Activated T-cell treated with anti-CD3 and anti-CD28 coated beads, Interleukin-2, amount 50 U/mL, for 4 hours (primary cell): ENCODE measurements around the gene GTPBP4. TPM values are rescaled to one million over a fixed set of nuclear protein-coding genes. Genes with fewer than 3 reads are reported as not detected.
A peak's percentile ranks its signal among the peaks of the same experiment; 100 is the strongest.

Experiments used
- ATAC-seq, 2 donors: fragments of 200-7000 bp; cut with Tn5 transposase; one replicate each; pipeline ENCODE4 v1.10.0; 2021
- DNase-seq: peaks from one replicate; pipeline ENCODE4 v3.0.0-alpha.2; 2020
- H3K27me3 Mint-ChIP-seq: one replicate; pipeline ENCODE4 v1.8.0; 2021; ENCODE audit warnings: low read depth, mixed read lengths
- H3K36me3 Mint-ChIP-seq: one replicate; pipeline ENCODE4 v1.8.0; 2022; ENCODE audit warnings: mixed read lengths; ENCODE audit not compliant: insufficient read depth
- H3K4me1 Mint-ChIP-seq: one replicate; pipeline ENCODE4 v1.8.0; 2021; ENCODE audit warnings: low read depth, mixed read lengths
- H3K4me3 Mint-ChIP-seq: one replicate; pipeline ENCODE4 v1.8.0; 2021; ENCODE audit warnings: mild to moderate bottlenecking, moderate library complexity, mixed read lengths
- H3K9me3 Mint-ChIP-seq: one replicate; pipeline ENCODE4 v1.8.0; 2021; ENCODE audit warnings: mixed read lengths
- total RNA-seq, 3 donors: library from RNA; stranded (reverse); gene quantifications; one replicate each; pipeline ENCODE4 v1.2.1, GENCODE V29; 2021

The GTPBP4 gene
- total RNA-seq = 100 to 1,000 TPM; 223 to 244 (median 226) TPM

DNA sequence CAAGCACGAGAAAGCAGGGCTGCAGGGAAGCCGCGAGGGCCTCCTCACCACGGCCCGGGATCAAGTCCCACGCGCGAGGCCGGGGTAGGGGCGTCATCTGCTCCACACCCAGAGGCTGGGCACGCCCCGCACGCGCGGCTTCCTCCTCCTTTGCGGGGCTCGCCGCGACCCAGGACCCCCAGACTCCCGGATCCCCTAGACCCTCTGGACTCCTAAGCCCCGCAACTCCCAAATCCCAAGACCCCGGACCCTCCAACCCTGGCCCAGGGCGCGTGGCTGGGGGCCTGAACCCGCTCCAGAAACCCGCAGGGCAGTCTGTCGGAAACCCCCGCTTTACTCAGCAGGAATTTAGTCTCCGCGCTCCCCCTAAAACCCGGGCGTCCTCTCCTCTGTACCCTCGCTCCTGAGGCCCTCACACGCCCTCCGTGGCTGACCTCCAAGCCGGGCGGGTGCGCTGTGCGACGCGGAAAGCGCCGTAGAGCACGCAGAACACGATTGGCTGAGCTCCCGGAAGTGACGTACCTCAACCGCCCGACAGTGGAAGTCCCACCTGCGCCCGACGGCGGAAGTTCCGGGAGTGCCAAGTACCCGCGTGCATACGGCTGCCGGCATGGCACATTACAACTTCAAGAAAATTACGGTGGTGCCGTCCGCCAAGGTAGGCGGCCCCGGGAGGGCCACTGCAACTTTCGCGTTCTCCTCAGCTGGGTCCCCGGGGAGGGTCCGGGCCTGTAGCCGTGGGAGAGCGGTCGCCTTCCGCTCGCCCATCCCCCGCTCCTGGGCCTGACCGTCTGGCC is at the start of gene GTPBP4:
Gene GTPBP4, plus strand, starts transcription at position 565 of the 797 bp plus-strand sequence. Its CDS starts 46 bp downstream, at position 611.
- Mint-ChIP-seq H3K4me3 (peak within 1 kb of the TSS; percentile 97), H3K36me3 (peaks cover 21% of the 10 kb centered on the region), H3K4me1 (peaks cover 41% of the 10 kb centered on the region), H3K27me3 (no peaks in the 10 kb centered on the region), H3K9me3 (no peaks in the 10 kb centered on the region)
- peak; percentile 96 to 97 for ATAC-seq
- peak; percentile 96 for DNase-seq

DNA sequence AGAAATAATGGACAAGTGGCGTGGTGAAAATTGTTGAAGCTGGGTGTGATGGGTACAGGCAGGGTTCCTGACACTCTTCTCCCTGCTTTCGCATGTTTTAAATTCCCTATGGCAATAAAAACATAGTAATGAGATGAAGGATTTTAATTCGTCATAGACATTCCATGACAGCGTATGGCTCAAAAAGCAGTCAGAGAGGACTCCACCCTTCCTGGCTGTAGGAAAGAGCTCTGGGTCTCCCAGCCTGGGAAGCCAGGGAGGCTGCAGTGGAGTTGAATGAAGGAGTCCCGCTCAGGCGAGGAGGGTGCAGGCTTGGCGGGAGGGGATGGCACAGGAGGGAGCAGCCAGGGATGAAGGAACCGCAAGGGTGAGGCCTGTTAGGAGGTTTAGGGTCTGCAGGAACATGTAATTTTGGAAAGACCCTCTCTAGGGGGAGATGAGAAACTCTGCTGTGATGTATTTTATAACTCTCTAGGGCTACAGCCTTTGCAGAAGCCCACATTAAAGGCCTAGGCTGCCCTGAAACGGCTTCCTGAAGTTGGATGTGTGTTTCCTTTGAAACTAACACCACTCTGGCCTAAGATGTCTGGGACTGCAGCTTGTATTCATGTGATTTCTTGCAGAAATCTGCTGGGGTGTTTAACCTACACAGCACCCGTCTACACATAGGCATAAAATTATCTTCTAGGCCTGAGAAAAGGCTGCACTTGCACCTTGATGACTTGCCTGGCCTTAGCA is 49.1 kb upstream of the GTPBP4 start:
- Mint-ChIP-seq H3K4me3 (no peak overlapping the region), H3K36me3 (no peaks in the 10 kb centered on the region), H3K4me1 (peaks cover 19% of the 10 kb centered on the region), H3K9me3 (no peaks in the 10 kb centered on the region), H3K27me3 (no peaks in the 10 kb centered on the region)
- ATAC-seq (peak in 1 of 2 donors; percentile 34), DNase-seq (no peak)

DNA sequence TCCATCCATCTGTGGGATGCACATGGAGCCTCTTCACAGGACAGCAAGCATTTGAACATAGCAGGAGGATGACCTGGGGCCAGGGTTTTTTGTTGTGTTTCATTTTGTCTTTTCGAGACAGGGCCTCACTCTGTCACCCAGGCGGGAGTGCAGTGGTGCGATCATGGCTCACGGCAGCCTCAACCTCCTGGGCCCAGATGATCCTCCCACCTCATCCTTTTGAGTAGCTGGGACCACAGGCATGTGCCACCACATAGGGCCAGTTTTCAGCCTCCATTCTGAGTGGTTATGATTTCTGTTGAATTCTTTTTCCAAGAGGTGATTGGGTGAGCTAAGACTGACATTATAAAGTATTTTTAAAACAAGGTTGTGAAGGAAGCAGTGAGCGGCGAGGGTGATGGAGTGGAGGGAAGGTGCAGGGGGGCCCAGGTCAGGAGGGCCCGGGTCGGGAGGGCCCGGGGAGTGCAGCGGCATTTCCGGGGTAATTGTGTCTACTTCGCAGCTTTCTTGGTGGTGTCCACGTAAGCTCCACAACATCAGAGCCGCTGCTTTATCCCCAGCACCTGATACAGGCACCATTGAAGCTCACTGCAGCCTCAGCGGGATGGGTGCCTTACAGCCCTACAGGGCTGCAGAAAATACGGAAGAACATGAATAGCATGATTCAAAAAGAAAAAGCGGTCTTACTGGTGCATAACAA is 44.8 kb upstream of the GTPBP4 start:
- Mint-ChIP-seq H3K9me3 (no peaks in the 10 kb centered on the region), H3K4me1 (peaks cover 22% of the 10 kb centered on the region), H3K36me3 (no peaks in the 10 kb centered on the region), H3K27me3 (no peaks in the 10 kb centered on the region), H3K4me3 (no peak overlapping the region)
- ATAC-seq = no peak
- no peak for DNase-seq

GRCh38 chr10:944034-944831 is 44.0 kb upstream of the GTPBP4 start:
- no peak overlapping the region for H3K4me3 Mint-ChIP-seq
- no peaks in the 10 kb centered on the region for H3K9me3 Mint-ChIP-seq
- peak; percentile 47 for DNase-seq
- no peaks in the 10 kb centered on the region for H3K27me3 Mint-ChIP-seq
- no peaks in the 10 kb centered on the region for H3K36me3 Mint-ChIP-seq
- ATAC-seq = peak; percentile 28 to 46
- peaks cover 15% of the 10 kb centered on the region for H3K4me1 Mint-ChIP-seq

GRCh38 chr10:945778-946177 is 42.5 kb upstream of the GTPBP4 start:
- Mint-ChIP-seq H3K4me1 (peaks cover 11% of the 10 kb centered on the region), H3K36me3 (no peaks in the 10 kb centered on the region), H3K27me3 (peaks cover 1% of the 10 kb centered on the region), H3K9me3 (no peaks in the 10 kb centered on the region), H3K4me3 (no peak overlapping the region)
- DNase-seq (no peak), ATAC-seq (no peak)

DNA sequence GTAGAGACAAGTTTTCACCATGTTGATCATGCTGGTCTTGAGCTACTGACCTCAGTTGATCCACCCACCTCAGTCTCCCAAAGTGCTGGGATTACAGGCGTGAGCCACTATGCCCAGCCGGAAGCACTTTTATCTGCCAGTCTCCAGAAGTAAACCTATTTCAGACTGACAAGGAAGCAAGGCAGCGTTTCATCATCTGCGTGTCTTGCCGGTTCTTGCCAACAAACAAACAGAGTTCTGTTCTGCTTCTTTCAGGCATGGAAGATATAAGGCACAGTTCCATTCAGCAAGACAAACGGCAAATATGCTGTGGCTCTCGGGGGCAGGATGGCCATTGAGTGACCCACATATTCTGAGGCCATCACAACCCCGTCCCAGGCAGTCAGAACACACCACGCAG is 41.2 kb upstream of the GTPBP4 start:
- ATAC-seq (no peak), DNase-seq (no peak)
- Mint-ChIP-seq H3K27me3 (peaks cover 4% of the 10 kb centered on the region), H3K4me3 (no peak overlapping the region), H3K36me3 (no peaks in the 10 kb centered on the region), H3K4me1 (peaks cover 9% of the 10 kb centered on the region), H3K9me3 (no peaks in the 10 kb centered on the region)

DNA sequence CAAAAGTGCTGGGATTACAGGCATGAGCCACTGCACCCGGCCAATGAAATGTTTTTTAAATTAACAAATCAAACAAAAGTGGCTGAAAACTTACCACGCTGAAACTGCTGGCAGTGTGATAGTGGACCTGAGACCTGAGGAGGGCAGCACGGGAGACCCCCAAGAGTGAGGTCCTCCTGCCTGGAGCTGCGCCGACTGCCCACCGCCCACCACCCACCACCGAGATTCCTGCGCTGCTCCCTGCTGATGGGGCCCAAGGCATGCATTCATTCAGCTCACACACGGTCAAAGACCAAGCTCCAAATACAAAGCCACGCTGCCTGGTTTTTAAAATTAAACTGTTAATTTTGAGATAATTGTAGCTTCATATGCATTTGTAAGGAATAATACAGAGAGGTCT is 40.4 kb upstream of the GTPBP4 start:
- no peak for DNase-seq
- Mint-ChIP-seq H3K4me3 (no peak overlapping the region), H3K27me3 (peaks cover 4% of the 10 kb centered on the region), H3K4me1 (peaks cover 4% of the 10 kb centered on the region), H3K36me3 (no peaks in the 10 kb centered on the region), H3K9me3 (no peaks in the 10 kb centered on the region)
- ATAC-seq = no peak

- H3K9me3 Mint-ChIP-seq = no peaks in the 10 kb centered on the region
- no peak overlapping the region for H3K4me3 Mint-ChIP-seq
- peaks cover 4% of the 10 kb centered on the region for H3K27me3 Mint-ChIP-seq
- peaks cover 4% of the 10 kb centered on the region for H3K4me1 Mint-ChIP-seq
- H3K36me3 Mint-ChIP-seq = no peaks in the 10 kb centered on the region
- DNase-seq = no peak
- no peak for ATAC-seq
These were observed 39.9 kb upstream of the GTPBP4 start for GRCh38 chr10:948347-948746.

- H3K27me3 Mint-ChIP-seq = peaks cover 9% of the 10 kb centered on the region
- DNase-seq = no peak
- no peak for ATAC-seq
- H3K36me3 Mint-ChIP-seq = no peaks in the 10 kb centered on the region
- H3K9me3 Mint-ChIP-seq = no peaks in the 10 kb centered on the region
- H3K4me3 Mint-ChIP-seq = no peak overlapping the region
- peaks cover 3% of the 10 kb centered on the region for H3K4me1 Mint-ChIP-seq
These were observed 38.8 kb upstream of the GTPBP4 start for GRCh38 chr10:949446-949845.

DNA sequence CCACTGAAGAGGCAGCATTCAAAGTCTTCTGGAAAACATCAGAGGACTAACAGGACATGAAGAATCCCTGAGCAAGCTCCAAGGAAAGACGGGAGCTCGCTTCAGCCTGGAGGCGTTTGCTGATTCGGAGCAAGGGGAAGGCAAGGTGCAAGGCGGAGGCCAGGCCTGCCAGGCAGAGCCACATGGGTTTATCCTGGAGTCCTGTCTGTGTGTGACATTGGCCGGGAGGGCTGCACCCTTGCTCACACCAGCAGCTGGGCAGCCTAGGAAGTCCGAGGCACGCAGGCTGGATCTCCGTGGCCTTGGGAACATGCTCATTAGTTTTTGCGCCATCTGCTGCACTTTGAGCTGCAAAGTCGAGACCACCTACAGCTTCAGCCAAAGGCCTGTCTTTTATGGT is 34.4 kb upstream of the GTPBP4 start:
- H3K4me3 Mint-ChIP-seq = no peak overlapping the region
- H3K4me1 Mint-ChIP-seq = no peaks in the 10 kb centered on the region
- H3K36me3 Mint-ChIP-seq = no peaks in the 10 kb centered on the region
- DNase-seq (no peak), ATAC-seq (no peak)
- peaks cover 9% of the 10 kb centered on the region for H3K27me3 Mint-ChIP-seq
- H3K9me3 Mint-ChIP-seq = no peaks in the 10 kb centered on the region

- ATAC-seq = no peak
- peaks cover 9% of the 10 kb centered on the region for H3K27me3 Mint-ChIP-seq
- H3K4me3 Mint-ChIP-seq = no peak overlapping the region
- H3K4me1 Mint-ChIP-seq = no peaks in the 10 kb centered on the region
- no peaks in the 10 kb centered on the region for H3K9me3 Mint-ChIP-seq
- H3K36me3 Mint-ChIP-seq = no peaks in the 10 kb centered on the region
- DNase-seq = no peak
These were observed 33.8 kb upstream of the GTPBP4 start for GRCh38 chr10:954396-954795.

- Mint-ChIP-seq H3K36me3 (no peaks in the 10 kb centered on the region), H3K9me3 (no peaks in the 10 kb centered on the region), H3K27me3 (peaks cover 11% of the 10 kb centered on the region), H3K4me1 (no peaks in the 10 kb centered on the region), H3K4me3 (no peak overlapping the region)
- no peak for DNase-seq
- no peak for ATAC-seq
These were observed 33.0 kb upstream of the GTPBP4 start for GRCh38 chr10:955127-955819.

GRCh38 chr10:955820-956217 is 32.4 kb upstream of the GTPBP4 start:
- DNase-seq (no peak), ATAC-seq (no peak)
- Mint-ChIP-seq H3K27me3 (peaks cover 9% of the 10 kb centered on the region), H3K36me3 (no peaks in the 10 kb centered on the region), H3K4me3 (no peak overlapping the region), H3K9me3 (no peaks in the 10 kb centered on the region), H3K4me1 (no peaks in the 10 kb centered on the region)
